ENCODE results near the gene LDLRAD3. TPM values are rescaled to one million over a fixed set of nuclear protein-coding genes. Genes with fewer than 3 reads are reported as not detected.

Gene LDLRAD3
- polyA plus RNA-seq, 1 donor: 26.6 TPM

GRCh38 chr11:36139767-36140166 lies 195.9 kb downstream of the LDLRAD3 start:
- DNase-seq: no peak

GRCh38 chr11:36141196-36141953 lies 197.5 kb downstream of the LDLRAD3 start:
- no peak for DNase-seq

GRCh38 chr11:36141956-36142355 lies 198.1 kb downstream of the LDLRAD3 start:
- DNase-seq: no peak

- no peak for DNase-seq
These were observed 198.6 kb downstream of the LDLRAD3 start for GRCh38 chr11:36142439-36142838.

DNA sequence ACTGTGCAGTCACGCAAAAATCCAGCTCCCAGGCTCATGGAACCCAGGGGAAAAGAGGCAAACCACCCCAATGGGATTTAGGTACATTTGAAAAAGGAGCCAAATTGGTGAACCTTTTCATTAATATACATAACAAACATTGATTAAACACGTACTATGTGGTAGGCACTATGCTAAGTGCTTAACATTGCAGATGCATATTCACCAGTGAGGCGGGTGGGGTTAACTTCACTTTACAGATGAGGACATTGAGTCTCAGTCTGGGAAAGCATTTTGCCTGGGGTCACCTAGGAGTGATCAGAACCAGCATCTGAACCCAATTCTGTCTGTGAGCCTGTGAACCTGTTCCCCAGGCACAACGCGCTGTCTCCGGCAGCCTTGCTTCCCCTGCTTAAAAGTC lies 199.0 kb downstream of the LDLRAD3 start:
- no peak for DNase-seq

DNA sequence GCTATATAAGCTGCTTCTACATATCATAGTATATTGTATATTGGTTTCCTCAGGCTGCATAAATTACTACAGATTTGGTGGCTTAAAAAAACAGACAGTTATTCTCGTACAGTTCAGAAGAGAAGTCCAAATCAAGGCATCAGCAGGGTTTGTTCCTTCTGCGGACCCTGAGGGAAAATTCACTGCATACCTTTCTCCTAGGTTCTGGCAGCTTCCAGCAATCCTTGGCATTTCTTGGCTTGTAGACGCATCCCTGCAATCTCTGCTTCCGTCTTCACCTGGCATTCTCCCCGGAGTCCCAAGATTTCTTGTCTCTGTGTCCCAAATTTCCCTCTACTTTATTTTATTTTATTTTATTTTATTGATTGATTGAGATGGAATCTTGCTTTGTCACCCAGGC lies 202.6 kb downstream of the LDLRAD3 start:
- DNase-seq: no peak

DNA sequence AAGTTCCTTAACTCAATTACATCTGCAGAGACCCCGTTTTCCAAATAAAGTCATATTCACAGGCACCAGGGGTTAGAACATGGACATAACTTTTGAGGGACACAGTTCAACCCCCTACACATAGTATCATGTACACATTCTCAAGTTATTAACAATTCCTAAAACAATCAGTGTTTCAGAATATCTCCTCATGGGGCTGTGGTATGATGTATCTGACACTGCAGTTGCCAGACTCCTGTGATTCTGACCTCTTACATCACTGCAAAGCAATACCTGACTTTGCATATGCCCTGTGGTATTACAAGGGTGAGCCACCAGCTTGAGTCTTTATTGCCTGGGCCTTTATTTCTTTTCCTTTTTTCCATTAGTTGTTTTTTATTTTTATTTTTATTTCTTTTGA lies 203.6 kb downstream of the LDLRAD3 start:
- no peak for DNase-seq

GRCh38 chr11:36148701-36149100 lies 204.8 kb downstream of the LDLRAD3 start:
- no peak for DNase-seq

DNA sequence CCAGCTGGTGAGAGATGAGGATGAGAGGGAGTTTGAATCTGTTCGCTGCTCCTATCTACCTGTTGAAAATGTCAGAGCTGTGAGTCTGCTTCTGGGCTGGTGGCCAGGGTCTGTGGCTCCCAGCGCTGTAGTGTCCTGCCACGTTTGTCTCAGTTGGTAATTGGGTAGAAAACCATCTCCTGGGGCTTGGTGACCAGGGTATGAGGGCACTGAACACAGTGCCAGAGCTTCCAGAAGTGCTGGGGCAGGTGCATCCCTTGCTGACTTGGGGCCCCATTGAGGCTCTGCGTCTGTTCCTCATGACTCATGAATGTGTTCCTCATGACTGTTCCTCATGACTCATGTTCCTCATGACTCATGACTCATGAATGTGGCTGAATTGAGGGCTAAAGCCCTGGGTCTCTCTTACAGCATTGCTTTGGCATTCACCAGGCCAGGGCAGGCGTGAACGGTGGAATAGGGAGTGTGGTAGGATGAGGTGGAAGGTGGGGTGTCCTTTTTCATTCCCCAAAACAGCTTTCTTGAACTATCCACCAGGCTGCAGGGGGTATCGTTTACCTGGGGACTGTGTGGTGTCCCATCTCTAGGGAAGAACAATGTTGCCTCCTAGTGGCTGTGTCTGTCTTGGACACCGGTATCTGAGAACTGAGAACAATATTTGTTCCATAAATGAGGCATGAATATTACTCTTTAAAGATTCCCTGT lies 205.8 kb downstream of the LDLRAD3 start:
- DNase-seq: no peak

GRCh38 chr11:36150986-36151385 lies 207.1 kb downstream of the LDLRAD3 start:
- no peak for DNase-seq

DNA sequence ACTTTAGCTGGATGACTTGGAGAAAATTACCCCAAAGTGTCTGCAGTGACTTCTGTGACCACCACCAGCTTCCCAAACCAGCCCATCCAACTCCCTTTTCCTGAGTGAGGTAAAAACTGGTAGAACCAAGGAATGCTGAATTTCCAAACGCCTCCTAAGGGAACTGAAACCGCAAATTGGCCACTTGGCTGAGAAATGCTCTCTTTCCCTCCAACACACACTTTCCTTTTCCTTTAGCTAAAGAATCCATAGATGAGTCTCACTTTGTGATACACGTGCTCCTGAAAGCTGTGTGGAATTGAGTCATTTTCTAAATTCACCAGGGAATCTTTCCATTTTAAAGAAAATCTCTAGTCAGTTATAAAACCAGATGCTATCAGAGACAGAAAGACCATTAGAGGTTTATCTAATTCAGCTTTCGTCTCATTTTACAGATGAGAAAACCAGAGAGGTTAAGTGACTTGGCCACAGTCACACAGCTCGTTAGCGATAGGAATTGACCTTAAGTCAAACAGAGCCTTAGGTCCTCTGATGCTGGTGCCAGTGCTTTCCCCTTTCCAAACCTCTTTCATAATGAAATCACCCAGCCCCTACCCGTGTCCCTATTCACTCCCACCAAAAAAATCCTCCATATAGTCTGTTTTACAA lies 208.2 kb downstream of the LDLRAD3 start:
- no peak for DNase-seq

DNA sequence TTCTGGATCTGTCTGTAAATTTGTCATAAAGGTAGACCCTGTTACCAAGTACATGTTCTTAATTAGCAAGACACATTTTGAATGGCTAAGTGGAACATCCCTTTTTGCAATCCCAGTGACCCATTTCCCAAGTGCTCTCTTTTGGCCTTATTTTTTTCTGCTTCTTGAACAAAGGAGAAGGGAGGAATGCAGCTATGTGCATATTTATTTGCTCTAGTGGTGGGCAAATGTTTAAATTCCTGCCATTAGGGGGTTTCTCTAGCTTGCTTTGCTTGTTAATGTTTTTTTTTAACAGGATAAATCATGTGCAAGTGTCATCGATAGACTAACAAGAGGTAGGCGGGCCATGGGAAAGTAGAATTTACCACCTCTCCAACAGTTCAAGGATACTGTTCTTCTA lies 209.7 kb downstream of the LDLRAD3 start:
- no peak for DNase-seq

DNA sequence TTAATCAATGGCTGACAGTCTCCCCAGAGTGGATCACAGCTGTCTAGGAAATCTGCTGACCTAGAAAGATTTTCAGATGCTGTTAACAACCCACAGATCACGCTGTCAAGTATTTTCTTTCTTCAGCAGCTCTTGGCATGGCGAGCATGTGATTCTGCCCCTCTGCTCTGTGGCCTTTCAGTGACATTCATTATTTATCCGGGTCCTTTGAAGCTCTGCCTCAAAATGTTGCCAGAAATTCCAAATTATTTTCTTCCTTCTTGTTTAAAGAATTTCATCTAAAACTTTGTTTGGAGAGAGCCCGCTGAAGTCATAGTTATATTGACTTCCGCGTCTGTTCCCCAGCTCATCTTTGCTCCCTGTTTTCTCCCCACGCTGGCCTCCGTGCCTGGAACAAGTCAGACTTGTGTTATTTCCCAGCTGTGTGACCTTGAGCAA lies 211.3 kb downstream of the LDLRAD3 start:
- DNase-seq: no peak

DNA sequence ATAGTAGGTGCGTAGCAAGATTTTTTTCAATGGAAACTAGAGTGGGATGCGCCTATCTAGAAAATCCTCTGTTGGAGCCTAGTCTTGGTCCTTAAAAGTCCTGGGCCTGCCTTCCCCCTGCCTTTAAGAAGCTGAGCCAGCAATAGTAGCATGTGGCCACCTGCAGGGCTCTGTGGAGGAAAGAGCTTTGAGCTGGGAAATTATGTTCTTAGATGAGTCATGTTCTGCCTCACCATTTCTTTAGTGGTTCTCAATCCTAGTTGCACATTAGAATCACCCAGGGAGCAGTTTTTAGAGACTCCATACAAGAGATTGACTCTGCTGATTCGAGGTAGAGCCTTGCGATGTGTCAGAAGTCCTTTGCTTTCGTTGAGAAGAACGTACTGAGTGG lies 211.9 kb downstream of the LDLRAD3 start:
- no peak for DNase-seq

DNA sequence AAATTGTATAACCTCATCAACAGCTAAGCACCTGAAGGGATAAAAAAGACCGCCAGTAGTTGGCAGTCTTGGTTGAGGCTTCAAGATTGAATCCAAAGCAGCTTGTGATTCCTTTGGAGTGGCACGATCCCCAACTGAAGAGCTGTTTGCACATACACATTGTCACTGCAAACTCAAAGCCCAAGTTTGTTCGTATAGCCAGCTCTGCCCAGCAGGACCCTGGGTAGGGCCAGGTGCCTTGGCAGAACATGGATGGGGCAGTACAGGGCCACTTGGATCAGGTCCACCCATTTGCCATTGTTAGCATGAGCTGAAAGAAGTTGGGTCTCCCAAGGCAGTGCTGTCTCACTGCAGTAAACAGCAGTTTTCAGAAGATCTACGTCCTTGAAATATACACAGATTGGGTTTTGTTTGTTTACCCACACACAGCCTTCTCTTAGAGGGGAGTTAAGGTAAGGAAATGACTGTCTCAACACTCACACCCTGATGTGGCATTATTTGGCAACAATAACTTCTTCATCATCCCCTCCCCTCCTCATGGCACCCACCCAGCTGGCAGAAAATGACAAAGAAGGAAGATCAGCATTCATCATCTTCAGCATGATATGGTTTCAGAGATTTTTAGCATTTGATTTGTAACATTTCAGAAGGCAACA lies 212.4 kb downstream of the LDLRAD3 start:
- DNase-seq: no peak

- DNase-seq: no peak
These were observed 213.1 kb downstream of the LDLRAD3 start for GRCh38 chr11:36156817-36157519.

DNA sequence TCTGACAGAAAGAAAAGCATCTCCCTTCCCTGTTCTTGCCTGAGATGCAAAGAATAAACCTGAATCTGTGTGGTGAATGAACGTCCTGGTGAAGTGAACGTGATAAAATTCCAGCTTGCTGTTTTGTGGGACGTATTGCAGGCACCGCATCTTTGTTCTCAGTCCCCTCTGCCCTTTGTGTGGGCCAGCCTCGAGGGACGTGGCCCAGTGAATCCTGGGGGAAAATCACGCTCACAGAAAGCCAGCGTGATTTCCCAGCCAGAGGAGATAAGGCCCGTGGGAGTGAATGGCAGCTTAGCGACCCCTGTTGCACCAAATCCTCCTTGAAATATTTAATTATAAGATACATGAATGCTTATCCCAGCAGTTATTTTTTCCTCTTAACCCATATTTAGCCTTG lies 216.2 kb downstream of the LDLRAD3 start:
- DNase-seq: no peak

DNA sequence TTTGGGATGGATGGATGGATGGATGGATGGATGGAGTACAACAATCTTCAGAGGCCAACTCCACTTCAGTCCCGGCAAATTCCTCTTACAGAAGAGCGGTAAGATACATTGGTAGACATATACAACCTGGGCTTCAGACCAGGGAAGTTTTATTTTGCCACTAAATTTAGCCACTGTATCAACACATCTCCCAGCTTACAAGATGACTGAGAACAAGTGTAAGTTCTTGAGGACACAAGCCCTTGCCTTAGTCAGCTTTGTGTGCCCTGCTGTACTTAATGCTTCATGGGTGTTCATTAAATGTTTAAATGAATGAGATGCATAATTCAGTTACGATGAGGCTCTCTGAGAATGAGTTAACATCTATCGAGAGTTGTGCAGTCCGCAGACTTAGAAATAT lies 217.7 kb downstream of the LDLRAD3 start:
- DNase-seq: no peak

DNA sequence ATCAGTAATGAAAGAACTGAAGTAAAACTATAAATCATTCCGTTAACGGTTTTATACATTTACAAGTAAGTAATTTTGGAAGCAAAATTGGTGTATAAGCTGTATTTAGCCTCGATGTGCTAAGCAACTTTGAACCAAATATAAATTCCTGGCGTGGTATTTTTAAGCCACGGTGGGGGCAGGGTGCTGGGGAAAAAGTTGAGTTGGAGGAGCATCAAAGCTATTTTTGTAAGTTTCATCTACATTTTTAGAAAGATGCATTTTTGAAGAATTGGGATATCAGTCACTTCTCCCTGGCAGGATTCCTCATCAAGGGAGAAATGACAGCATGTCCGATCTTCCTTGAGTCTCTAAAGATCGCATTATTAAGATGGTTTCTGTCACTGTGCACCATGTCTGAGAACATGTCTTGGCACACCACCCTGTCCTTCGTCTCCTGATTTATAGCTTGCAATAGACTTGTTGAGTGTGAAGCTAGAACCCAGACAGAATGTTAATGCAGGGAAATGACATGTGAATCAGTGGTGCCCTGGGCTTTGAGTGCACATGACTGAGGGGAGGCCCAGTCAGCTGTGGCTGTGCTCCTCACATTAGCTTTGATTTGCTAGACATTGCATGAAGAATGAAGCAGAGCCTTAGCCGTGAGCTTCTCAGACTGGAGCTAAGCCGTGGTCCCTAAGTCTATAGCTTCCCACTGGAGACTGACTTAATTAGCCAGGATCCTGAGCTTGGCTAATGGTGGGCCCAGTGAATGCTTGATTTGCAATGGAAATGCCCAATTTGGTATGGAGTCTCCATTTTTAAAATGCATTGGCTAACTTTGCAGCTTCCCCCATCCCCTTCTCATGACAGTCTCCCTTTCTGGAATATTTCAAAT lies 218.4 kb downstream of the LDLRAD3 start:
- no peak for DNase-seq

GRCh38 chr11:36162883-36163434 lies 219.1 kb downstream of the LDLRAD3 start:
- DNase-seq: peak; percentile 46

Data from hindlimb muscle (tissue), 1 donor.